HL-60/S4 treated with phorbol 12-myristate 13-acetate at 8.2 ng/mL for 4 days and 3 days (cell line): ENCODE data around the gene HJURP.

Source experiments
- in situ Hi-C: fragments of 300-500 bp; cut with MboI; formaldehyde crosslinking; loops from 2 replicates; pipeline ENCODE4 v1.15.0; 2022; ENCODE audit warnings: low sequenced_read_pairs

The HJURP gene

DNA sequence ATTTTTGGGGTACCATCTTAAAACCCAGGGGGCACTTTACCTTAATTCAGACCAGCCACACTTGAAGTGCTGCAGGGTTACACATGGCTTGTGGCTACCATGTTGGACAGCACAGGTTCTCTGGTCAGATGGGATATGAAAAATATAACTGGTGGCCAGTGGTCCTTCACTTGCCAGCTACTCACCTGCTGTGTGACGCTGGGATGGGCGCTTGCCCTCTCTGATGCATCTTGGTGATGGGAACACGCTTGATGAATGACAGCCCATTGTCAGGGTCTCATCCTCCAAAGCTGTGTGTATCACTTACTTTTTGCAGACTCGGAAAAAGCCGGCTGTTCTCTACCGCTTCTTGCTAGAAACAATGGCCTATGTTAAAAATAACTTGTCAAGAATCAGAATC, 22.5 kb downstream of the HJURP start:
- in situ Hi-C loops: no loop called here

DNA sequence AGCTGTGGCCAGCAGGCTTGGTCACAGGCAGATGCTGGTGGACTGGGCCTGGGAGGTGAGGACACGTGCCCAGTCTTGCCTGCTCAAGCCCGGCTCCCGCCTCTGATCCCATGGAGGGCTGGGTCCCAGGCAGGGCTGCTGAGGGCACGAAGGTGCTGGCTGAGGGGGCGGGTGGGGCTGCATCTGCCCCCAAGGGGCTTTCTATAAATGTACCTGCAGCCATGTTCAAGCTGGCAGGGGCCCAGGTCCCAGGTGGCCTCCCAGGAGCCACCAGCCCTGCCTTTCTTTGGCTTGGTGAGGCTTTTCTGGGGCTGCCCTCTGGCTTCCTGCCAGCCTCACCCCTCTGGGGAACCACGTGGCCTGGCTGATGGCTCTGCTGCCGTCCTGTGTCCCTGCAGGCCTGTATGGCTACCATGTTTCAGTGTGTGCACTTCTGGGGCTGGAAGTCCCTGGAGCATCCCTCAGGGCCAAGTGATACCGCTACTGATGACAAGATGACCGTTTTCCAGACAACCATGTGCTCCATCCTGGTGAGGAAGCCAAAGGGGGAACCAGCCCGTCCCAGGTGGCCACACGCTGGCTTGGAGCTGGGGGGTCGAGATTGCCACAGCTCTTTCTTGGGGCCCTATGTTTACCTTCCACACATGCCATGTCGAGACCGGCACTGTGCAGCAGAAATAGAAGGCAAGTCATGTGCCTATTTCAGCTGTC, 23.2 kb downstream of the HJURP start:
- in situ Hi-C loops: no loop called here

DNA sequence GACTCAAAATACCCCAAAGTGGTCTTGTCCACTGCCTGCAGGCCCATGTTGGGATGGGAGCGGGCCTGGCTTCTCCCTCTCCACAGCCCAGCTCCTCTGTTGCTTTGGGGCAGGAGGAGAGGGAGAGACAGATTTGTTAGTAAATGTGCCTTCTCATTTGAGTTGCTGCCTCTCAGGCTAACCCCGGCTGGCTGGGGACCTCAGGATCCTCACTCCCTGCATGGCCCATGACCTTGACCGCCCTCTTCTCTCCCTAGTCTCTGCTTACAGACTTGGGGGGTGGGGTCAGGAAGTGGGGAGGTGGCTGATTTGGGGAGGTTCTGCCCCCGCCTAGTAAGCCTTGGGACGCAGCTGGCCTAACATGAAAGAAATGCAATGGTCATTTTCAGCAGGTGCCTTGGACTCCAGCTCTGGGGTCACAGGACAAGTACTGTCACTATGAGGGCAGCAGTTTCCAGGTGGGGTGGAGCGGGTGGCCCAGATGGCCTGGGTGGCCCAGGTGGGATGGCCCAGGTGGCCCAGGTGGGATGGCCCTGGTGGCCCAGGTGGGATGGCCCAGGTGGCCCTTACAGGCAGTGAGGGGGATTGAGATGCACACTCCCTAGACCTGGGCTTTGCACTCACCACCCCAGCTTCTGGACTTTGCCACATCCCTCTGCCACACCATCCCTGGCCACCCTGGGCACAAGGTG, 24.1 kb downstream of the HJURP start:
- in situ Hi-C loops: no loop called here

DNA sequence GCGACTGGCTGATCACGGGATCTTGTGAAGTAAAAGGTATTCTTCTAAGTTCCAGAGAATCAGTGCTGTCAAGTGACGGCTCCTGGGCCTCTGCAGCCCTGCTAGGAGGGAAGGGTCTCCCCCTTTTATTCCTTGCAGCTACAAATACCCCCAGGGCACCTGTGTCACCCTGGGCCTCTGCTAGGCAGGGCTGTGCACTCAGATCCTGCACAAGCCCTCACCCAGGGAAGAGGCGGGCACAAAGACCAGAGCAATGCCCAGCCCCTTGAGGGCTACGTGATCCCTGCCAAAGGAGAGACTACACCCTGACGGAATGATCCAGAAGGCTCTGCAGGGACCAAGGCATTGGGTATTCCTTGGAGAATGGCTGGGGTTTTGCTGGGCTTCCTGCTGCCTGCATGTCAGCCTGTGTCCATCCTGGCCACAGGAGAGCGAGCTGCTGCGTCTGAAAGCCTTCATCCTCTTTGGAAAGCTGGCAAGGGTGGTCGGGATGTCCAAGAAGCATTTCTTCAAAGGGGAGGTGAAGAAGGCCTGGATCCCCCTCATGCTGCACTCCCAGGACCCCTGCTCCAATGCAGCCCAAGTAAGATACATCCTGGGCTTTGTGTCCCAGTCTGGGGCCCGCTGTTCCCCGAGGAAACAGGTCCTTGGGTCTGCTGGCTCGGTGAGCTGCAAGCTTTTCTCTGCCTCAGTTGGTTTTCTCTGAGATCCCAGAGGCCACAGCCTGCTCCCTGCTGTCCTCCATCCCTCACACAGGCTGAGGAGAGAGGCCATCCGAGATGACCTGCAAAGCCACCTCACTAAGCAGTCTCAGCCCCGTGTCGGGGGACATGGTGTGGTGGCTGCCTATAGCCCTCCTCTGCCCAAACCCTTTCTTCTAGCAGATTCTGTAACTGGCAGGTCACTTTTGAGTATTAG, 24.9 kb downstream of the HJURP start:
- in situ Hi-C loops: no loop called here

DNA sequence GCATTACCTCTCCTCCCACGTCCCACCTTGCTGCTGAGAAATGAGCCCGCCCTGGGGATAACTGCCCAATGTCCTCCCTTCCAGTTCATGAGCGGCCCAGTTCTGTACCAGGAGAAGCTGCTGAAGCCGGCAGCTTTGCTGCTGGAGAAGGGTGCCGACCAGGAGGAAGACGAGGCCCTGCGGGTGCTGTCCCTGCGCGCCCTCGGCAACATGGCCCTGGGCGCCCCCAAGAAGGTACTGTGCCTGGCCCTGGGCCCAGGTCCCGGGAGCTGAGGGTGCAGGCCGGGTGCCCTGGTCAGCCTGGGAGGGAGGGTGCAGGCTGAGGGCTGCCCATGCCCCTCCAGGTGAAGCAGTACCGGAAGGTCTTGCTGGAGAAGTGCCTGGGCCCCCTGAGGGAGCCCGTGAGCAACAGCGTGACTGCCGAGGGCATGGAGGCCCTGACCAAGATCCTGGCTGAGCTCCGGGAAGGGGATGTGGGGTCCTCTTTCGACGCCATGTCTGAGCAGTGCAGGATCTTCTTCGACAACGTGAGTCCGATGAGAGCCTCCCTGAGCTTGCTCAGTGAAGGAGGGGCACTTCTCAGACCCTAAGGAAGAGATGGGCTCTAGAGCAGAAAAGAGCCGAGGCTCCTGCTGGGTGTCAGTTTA, 25.7 kb downstream of the HJURP start:
- in situ Hi-C loops: no loop called here

DNA sequence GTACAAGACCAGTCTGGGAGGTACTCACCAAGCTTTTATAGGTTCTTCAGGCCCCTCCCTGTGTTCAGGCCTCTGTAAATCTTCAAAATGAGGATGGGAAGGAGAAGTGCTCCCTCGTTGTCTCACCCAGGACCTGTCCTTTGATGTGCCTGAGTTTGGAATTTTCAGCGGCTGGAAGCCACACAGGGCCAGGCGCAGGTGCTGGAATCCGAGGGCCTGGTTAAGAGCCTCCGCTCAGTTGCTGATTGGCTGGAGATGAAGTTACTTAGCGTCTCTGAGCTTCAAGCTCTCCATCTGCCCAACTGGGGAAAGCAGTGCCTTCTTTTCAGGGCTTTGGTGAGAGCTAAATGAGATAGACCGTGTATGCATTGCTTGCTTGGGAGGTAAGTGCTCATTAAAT, 30.0 kb downstream of the HJURP start:
- in situ Hi-C loops: no loop called here

DNA sequence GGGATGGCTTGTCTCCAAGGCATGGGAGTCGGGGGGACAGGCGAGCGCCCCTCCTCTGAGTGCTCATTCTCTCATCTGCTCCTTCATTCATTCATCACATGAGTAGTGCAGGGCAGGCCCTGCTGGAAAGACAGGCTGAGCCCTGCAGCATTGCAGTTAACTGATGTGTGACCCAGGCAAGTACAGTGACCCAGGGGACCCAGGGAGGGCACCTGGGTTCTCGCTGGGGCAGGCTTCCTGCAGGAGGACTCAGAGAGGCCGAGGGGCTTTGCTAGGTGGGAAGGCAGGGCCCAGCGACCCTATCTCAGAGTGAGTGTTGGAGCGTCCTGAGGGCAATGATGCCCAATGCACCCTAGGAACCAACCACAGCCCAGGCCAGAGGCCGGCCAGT, 30.6 kb downstream of the HJURP start:
- in situ Hi-C loops: no loop called here

DNA sequence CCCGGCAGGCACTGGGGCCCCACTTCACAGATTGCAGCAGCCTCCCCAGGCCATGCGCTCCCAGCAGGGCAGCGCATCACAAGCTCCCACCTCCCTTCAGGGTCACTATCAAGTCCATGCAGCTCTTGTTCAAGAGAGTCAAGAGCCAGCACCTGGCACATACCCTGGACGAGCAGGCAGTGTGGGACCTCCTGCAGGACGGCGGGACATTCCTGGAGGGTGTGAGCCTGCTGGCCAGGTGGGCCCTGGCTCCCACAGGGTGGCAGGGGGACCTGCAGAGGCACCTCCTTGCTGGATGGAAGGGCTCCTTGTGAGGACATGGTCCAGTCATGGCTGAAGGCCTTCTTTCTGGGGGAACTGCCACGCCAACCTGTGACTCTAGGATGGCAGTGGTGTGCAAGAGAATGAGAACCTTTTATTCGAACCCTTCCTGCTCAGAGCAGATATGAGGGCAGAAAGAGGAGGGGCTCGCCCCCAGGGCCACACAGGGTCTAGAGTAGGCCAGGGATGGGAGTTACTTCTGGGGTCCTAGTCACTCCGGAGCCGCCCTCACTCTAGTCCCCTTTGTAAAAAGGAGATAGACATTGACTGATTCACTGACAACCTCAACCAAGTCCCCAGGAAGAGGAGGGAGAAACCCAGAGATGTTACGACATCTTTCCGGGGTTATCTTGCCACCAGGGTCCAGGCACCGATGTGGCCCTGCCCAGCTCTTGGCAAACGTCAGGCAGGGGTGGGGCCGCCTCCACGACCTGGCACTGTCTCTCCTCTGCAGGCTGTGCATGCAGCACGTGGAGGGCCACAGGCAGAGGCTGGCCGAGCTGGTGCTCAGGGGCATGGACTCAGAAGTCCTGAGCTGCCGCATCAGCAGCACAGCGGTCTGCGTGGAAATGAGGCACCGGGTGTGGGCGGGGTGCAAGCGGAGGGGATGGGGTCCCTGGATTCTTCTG, 31.3 kb downstream of the HJURP start:
- in situ Hi-C loops: no loop called here

DNA sequence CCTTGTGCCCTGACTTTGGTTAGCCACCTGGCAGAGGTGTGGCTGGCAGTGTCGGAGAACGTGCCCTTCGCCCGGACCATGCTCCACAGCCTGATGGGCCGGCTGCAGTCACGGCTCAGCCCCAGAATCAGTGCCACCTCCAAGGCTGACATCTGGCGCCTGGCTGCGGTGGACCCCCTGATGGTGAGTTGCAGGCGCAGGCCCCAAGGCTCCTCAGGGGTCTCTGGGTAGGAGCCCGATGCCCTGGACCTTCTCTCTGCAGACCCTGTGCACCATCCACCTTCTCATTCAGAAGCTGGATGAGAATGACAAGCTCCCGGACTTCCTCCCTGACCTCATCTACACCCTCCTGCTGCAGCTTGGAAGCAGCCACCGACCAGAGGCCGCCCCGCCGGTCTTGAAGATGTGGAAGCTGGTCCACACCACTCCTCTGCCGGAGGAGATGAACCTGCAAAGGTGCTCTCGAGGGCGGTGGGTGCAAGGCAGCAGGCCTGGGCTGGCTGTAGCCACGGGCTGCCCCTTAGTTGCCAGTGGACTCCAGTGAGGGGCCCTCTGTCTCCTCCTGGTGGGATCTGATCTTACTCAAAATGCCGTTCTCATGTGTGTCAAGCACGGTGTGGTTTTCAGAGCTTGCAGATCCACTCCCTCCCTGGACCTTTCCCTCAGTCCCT, 32.1 kb downstream of the HJURP start:
- in situ Hi-C loops: no loop called here

DNA sequence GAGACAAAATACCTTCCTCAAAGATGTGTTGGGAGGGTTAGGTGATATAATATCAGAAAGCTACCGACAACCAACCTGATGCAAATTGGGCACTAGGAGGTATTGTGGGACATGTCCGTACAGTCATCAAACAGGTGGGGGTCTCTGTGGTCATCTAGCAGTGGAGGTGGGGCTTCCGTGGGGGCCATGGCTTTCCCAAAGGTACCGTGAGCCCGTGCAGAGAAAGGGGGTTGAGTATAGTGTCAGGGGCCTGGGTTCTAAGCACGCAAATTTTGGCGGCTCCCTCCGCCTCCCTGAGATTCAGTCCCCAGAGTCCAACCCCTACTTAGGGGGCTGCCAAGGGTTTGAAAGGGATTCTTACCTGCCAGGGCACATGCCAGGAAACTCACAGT, 32.6 kb downstream of the HJURP start:
- in situ Hi-C loops: no loop called here

DNA sequence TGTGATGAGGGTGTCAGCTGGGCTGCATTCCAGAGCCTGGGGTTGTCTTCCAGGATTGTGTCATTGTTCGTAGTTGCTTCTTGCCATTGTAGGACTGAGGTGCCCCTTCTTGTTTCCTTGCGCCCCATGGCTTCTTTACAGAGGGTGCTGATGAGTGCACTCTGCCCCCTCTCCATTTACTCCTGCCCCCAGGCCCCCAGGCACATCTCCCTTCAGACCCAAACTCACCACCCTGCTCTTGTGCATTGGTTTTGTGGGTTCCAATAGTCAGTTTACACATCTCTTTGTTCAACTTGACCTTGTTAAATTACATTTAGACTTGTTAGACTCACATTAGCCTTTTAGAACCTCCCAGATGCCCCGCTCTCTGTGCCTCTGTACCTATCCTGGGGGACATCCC, 33.1 kb downstream of the HJURP start:
- in situ Hi-C loops: no loop called here

DNA sequence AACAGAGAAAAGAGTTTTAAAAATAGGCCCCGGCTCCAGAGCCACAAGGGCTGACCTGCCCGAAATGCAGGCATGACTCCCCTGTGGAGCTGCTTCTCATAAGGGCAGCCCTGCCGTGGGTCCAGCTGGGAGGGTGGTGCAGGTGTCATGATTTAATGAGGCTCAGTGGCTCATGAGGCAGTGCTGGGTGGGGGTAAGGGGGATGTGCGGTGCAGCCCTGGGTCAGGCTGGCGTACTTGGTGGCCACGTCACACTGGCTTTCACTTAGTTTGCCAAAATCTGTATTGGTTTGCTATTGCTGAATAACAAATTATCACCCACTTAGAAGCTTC, 33.6 kb downstream of the HJURP start:
- in situ Hi-C loops: no loop called here

DNA sequence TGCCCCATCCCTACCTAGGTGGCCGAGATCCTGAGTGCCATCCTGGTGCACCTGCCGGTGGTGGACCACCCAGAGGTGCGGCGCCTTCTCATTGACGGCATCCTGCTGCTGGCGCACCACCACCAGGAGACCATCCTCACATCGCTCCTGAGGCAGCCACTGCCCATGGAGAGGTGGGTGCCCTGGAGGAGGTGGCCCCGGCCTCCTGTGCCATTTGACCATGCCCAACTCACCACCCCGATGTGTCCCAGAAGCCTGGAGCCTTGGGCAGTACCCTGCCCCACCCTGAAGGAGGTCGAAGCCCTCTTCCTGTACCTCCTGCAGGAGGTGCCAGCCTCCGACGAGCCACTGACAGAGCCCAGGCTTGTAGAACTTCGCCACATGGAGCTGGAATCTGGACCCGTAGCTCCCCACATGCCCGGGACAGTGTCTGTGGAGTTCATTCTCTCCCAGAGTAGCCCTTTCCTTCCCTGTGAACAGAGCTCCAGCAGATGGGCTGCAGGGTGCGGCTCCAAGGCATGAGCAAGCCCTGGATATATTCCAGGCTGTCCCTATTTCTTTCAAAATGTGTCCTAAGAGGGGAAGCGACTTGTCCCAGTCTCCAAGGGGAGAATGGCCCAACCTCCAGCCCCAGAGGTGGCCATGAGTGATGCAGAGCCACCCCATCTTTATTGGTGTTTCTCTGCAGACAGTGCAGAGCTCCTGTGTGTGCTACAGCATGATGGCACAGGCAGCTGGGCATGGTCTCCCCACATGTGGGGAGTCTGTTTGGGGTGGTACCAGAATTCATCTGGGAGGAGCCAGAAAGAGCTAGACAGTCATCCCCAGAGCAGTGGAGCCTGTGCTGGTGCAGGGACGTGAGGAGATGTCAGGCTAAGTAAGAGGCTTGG, 34.2 kb downstream of the HJURP start:
- in situ Hi-C loops: no loop called here

DNA sequence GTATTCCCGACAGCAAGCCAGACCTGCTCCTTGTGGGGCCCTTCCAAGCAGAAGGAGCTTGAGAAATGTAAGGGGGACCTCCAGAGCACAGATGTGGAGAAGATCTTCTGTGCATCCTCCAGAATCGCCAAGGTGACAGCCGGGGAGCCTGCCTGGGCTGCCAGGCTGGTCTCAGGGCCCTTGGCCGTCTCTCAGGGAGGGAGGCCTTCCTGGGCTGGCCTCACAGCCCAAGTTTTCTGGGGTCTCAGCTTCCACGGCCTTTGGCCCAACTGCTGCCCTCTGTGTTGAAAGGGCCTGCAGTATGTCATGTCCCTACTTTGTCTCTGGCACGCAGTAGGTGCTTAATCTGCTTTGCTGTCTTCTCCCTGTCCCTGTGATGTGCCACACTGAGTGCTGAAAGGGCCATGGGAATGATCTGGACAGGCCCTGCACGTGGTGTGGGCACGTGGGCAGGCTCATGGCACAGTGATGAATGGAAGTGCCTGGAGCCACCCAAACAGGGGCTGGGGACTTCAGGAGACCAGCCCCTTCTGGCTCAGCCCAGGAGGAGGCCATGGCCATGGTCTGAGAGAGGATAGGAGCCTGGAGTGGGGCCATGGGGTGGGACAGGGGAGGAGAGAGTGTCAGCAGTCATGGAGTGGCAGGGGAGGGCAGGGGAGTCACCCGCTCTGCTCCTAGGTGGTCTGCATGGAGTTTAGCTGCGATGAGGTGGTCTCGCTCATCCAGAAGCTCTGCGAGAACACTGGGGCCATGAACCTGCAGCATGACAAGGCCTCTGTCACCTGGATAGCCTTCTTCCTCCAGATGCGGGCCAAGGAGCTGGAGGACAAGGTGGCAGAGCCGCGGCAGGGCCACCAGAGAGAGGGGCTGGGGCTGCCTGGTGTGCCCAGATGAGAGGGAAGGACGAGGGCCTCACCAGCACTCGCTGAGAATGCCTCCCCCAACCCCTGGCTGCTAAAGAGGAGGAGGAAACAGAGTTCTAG, 35.4 kb downstream of the HJURP start:
- in situ Hi-C loops: no loop called here

DNA sequence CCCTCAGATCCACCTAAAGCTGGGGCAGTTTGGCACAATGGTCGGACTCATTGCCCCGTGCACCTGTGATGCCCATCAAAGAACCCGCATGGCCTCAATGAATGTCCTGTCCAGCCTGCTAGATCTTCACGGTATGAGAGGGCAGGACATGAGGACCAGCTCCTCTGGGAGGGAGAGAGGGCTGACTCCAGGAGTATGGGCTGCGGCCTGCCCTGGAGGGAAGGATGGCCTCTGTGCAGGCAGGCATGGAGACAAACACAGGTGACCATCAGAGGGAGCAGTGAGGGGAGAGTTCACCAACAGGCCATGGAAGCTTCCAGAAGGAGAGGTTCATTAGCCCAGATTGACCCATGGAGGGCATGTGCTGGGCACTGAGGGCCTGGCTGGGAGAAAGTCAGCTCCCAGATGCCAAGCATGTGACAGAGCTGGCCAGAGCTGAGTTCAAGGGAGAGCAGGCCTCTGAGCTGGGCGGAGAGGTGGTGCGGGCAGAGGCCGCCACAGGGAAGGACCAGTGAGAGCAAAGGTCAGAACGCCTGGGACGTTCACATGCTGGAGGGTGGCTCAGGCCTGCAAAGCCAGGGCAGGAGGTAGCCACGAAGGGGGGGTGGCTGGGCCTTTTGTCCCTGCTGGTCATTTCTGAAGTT, 36.2 kb downstream of the HJURP start:
- in situ Hi-C loops: no loop called here

DNA sequence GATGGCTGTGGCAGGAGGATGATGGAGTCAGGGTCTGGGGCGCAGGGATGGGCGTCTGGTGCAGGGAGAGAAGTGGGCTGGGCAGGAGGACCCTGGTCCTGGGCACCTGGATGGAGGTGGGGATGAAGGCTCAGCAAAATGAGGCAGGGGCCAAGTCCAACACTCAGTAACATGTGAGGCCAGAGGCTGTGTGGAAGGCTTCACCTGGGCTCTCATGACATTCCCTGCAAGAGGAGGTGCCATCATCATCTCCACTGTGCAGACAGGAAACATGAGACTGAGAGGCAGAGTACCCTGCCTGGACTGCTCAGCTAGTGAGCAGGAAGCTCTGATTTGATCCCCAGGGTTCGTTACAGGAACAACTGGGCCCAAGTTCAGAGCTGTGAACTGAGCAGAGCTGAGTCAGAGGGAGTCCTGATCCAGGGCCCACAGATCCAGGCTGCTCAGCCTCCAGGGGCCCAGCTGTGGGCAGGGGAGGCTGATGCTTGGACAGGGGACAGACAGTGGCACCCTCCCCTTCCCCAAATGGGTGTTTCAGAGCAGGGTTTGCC, 36.9 kb downstream of the HJURP start:
- in situ Hi-C loops: no loop called here

DNA sequence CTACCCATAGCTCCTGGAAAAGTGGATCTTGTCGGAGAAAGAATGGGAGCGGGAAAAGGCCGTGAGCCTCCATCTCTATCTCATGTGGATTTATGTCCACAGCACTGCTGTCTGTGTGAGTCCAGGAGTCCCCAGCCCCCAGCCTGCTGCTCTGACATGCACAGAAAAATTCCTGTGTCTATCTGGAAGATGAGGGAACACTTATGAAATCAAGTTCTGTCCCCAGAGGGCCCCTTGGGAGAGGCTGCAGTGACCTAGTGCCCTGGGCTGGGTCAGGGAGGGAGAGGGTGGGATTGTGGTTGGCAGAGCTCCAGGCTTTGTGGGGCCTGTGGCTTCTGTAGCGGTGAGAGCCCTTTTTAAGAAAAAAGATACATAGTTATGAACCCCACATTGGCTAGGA, 37.6 kb downstream of the HJURP start:
- in situ Hi-C loops: no loop called here
